Adipocyte (in vitro differentiated cells): Measurements from ENCODE around the gene PPIA.
"Not testable (repeated sequence)": the region's sequence is repeated elsewhere in the genome, so short reads cannot be mapped to it uniquely, and the experiment has no call there.

Experiments
- DNase-seq: peaks from one replicate; pipeline ENCODE4 v3.0.0-alpha.2; 2015; ENCODE audit warnings: low read depth
- H3K27me3 ChIP-seq: replicated peaks from 2 replicates; pipeline ENCODE4 v1.7.0; 2013; ENCODE audit warnings: mild to moderate bottlenecking, low read length, moderate library complexity; ENCODE audit not compliant: control insufficient read depth, insufficient read depth
- H3K36me3 ChIP-seq: 2 replicates; pipeline ENCODE4 v1.7.0; 2013; ENCODE audit warnings: low read length, mild to moderate bottlenecking, moderate library complexity; ENCODE audit not compliant: control insufficient read depth, insufficient read depth, severe bottlenecking
- H3K4me1 ChIP-seq: 2 replicates; pipeline ENCODE4 v1.7.0; 2013; ENCODE audit warnings: mild to moderate bottlenecking, low read length, moderate library complexity; ENCODE audit not compliant: control insufficient read depth, insufficient read depth
- H3K4me3 ChIP-seq: 2 replicates; pipeline ENCODE4 v1.7.0; 2013; ENCODE audit warnings: mild to moderate bottlenecking, low read length, moderate library complexity
- H3K9ac ChIP-seq: 2 replicates; pipeline ENCODE4 v1.7.0; 2013; ENCODE audit warnings: mild to moderate bottlenecking, low read length, moderate library complexity
- H3K9me3 ChIP-seq: 2 replicates; pipeline ENCODE4 v1.7.0; 2013; ENCODE audit warnings: mild to moderate bottlenecking, low read length, moderate library complexity; ENCODE audit not compliant: control insufficient read depth

PPIA gene

DNA sequence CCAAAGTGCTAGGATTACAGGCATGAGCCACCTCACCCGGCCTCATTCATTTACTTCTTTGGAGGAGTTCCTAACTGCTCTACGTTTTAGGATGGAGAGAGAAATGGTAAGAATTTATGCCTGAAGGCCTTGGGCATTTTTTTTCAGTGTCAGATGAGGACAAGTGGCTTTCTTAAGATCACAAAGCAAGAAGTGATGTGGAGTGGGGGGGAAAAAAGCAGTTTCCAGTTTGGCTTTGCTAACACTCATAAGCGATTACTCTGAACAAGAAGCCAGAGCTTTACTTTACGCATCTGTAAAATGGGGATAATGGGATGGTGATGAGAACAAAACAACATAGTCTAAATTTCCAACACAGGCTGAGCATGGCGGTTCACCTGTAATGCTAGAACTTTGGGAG, 2.6 kb upstream of the PPIA start:
- H3K9me3 ChIP-seq: no peaks in the 10 kb centered on the region
- no peak overlapping the region for H3K9ac ChIP-seq
- DNase-seq: peak; percentile 78
- H3K4me1 ChIP-seq: peaks cover 10% of the 10 kb centered on the region
- no peaks in the 10 kb centered on the region for H3K27me3 ChIP-seq
- peaks cover 4% of the 10 kb centered on the region for H3K36me3 ChIP-seq
- H3K4me3 ChIP-seq: no peak overlapping the region

DNA sequence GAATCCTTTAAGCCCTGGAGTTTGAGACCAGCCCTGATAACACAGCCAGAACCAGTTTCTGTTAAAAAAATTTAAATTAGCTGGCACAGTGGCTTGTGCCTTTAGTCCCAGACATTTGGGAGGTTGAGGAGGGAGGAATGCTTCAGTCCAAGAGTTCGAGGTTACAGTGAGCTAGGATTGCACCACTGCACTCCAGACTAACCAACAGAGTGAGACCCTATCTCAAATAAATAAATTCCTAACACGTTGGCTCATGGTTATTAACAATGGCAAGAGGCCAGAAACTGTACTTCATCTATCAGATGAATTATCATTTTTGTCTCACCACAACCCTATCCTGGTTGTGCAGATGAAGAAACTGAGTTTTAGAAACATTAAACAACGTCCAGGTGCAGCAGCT, 2.1 kb upstream of the PPIA start:
- no peaks in the 10 kb centered on the region for H3K9me3 ChIP-seq
- DNase-seq: peak; percentile 29
- peaks cover 8% of the 10 kb centered on the region for H3K36me3 ChIP-seq
- no peak overlapping the region for H3K4me3 ChIP-seq
- H3K27me3 ChIP-seq: no peaks in the 10 kb centered on the region
- no peak overlapping the region for H3K9ac ChIP-seq
- peaks cover 12% of the 10 kb centered on the region for H3K4me1 ChIP-seq

GRCh38 chr7:44796034-44796503, 412 bp upstream of the PPIA start:
- DNase-seq: peak; percentile 75
- Histone ChIP-seq H3K4me1 (peaks cover 20% of the 10 kb centered on the region), H3K9me3 (no peaks in the 10 kb centered on the region), H3K36me3 (peaks cover 26% of the 10 kb centered on the region), H3K4me3 (peak overlapping the region; percentile 87), H3K9ac (peak overlapping the region; percentile 99), H3K27me3 (no peaks in the 10 kb centered on the region)

- Histone ChIP-seq H3K4me1 (peaks cover 25% of the 10 kb centered on the region), H3K27me3 (no peaks in the 10 kb centered on the region), H3K36me3 (peaks cover 40% of the 10 kb centered on the region), H3K9ac (peak overlapping the region; percentile 99), H3K9me3 (no peaks in the 10 kb centered on the region), H3K4me3 (peak overlapping the region; percentile 87)
- peak; percentile 95 for DNase-seq
These were observed 1.1 kb downstream of the PPIA start for GRCh38 chr7:44797329-44798258.

GRCh38 chr7:44798649-44799305, 2.3 kb downstream of the PPIA start:
- no peaks in the 10 kb centered on the region for H3K9me3 ChIP-seq
- H3K4me1 ChIP-seq: peaks cover 29% of the 10 kb centered on the region
- peaks cover 52% of the 10 kb centered on the region for H3K36me3 ChIP-seq
- no peaks in the 10 kb centered on the region for H3K27me3 ChIP-seq
- H3K9ac ChIP-seq: peak overlapping the region; percentile 99
- peak overlapping the region; percentile 87 for H3K4me3 ChIP-seq
- peak; percentile 59 for DNase-seq

DNA sequence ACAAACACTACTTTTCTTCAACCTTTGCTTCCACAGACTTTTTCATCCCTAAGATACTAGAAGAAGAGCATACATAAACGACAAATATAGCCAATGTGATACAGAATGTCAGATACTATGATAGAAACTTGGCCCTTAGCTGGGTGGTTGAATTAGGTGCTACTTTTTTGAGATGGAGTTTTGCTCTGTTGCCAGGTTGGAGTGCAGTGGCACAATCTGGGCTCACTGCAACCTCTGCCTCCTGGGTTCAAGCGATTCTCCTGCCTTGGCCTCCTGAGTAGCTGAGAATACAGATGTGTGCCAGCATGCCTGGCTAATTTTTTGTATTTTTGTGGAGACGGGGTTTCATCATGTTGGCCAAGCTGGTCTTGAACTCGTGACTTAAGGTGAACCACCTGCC, 3.5 kb downstream of the PPIA start:
- H3K9ac ChIP-seq: peak overlapping the region; percentile 20
- H3K36me3 ChIP-seq: peaks cover 60% of the 10 kb centered on the region
- DNase-seq: no peak
- H3K4me3 ChIP-seq: peak overlapping the region; percentile 87
- H3K27me3 ChIP-seq: no peaks in the 10 kb centered on the region
- H3K9me3 ChIP-seq: no peaks in the 10 kb centered on the region
- peaks cover 30% of the 10 kb centered on the region for H3K4me1 ChIP-seq

DNA sequence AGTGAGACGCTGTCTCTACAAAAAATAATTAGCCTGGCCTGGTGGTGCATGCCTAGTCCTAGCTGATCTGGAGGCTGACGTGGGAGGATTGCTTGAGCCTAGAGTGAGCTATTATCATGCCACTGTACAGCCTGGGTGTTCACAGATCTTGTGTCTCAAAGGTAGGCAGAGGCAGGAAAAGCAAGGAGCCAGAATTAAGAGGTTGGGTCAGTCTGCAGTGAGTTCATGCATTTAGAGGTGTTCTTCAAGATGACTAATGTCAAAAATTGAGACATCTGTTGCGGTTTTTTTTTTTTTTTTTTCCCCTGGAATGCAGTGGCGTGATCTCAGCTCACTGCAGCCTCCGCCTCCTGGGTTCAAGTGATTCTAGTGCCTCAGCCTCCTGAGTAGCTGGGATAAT, 5.4 kb downstream of the PPIA start:
- H3K4me3 ChIP-seq: no peak overlapping the region
- H3K9ac ChIP-seq: peak overlapping the region; percentile 54
- no peaks in the 10 kb centered on the region for H3K9me3 ChIP-seq
- peaks cover 60% of the 10 kb centered on the region for H3K36me3 ChIP-seq
- DNase-seq: no peak
- H3K27me3 ChIP-seq: no peaks in the 10 kb centered on the region
- peaks cover 33% of the 10 kb centered on the region for H3K4me1 ChIP-seq

DNA sequence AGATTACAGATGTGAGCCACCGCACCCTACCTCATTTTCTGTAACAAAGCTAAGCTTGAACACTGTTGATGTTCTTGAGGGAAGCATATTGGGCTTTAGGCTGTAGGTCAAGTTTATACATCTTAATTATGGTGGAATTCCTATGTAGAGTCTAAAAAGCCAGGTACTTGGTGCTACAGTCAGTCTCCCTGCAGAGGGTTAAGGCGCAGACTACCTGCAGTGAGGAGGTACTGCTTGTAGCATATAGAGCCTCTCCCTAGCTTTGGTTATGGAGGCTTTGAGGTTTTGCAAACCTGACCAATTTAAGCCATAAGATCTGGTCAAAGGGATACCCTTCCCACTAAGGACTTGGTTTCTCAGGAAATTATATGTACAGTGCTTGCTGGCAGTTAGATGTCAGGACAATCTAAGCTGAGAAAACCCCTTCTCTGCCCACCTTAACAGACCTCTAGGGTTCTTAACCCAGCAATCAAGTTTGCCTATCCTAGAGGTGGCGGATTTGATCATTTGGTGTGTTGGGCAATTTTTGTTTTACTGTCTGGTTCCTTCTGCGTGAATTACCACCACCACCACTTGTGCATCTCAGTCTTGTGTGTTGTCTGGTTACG, 6.0 kb downstream of the PPIA start:
- no peak overlapping the region for H3K9ac ChIP-seq
- no peaks in the 10 kb centered on the region for H3K9me3 ChIP-seq
- peaks cover 60% of the 10 kb centered on the region for H3K36me3 ChIP-seq
- no peak overlapping the region for H3K4me3 ChIP-seq
- no peaks in the 10 kb centered on the region for H3K27me3 ChIP-seq
- no peak for DNase-seq
- H3K4me1 ChIP-seq: peaks cover 33% of the 10 kb centered on the region

- not testable (repeated sequence) for DNase-seq, H3K9ac ChIP-seq, H3K4me3 ChIP-seq, H3K9me3 ChIP-seq, H3K27me3 ChIP-seq
- peaks cover 27% of the 10 kb centered on the region for H3K4me1 ChIP-seq
- H3K36me3 ChIP-seq: peaks cover 55% of the 10 kb centered on the region
These were observed 7.5 kb downstream of the PPIA start for GRCh38 chr7:44803828-44804519.

GRCh38 chr7:44805950-44806349, 9.5 kb downstream of the PPIA start:
- peaks cover 17% of the 10 kb centered on the region for H3K4me1 ChIP-seq
- no peak overlapping the region for H3K9ac ChIP-seq
- no peak for DNase-seq
- no peak overlapping the region for H3K4me3 ChIP-seq
- H3K9me3 ChIP-seq: no peaks in the 10 kb centered on the region
- no peaks in the 10 kb centered on the region for H3K27me3 ChIP-seq
- H3K36me3 ChIP-seq: peaks cover 36% of the 10 kb centered on the region
